ENCODE measurements around the gene ANKRD29.
A peak's percentile ranks its signal among the peaks of the same experiment; 100 is the strongest.
"Not testable (repeated sequence)": the region's sequence is repeated elsewhere in the genome, so short reads cannot be mapped to it uniquely, and the experiment has no call there.

Gene ANKRD29

DNA sequence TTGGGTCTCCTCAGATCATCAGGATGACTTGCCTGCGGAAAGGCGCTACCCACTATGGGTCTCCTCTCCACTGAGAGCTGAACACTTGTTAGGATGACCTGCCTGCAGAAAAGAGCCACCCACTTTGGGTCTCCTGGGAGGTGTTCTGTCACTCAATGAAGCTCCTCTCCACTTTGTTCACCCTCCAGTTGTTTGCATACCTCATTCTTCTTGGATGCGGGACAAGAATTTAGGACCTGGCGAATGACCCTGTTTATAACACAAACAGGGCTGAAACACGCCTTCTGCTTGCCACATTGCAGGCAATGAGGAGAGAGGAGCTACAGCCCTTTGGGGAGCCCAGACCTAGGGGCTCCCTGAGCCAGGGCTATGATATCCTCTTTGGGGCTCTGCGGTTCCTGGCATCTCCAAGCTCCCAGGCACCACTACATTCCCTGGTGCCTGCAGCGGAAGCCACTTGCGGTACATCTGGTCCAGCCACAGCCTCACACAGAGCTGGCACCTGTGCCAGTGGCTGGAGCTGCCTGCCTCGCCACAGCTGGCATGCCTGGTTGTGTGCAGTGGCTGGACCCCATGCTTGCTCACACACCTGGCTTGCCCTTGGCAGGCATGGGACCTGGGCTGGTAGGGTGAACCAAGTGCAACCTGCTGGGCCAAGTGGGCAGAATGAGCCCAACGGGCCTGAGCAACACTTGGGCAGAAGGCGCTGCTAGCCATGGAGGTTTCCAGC, 20.6 kb downstream of the ANKRD29 start:
- DNase-seq = no peak

GRCh38 chr18:23641143-23641720, 21.5 kb downstream of the ANKRD29 start:
- no peak for DNase-seq

GRCh38 chr18:23640052-23640451, 22.7 kb downstream of the ANKRD29 start:
- no peak for DNase-seq

- DNase-seq = not testable (repeated sequence)
These were observed 26.3 kb downstream of the ANKRD29 start for GRCh38 chr18:23636433-23636832.

GRCh38 chr18:23636071-23636399, 26.7 kb downstream of the ANKRD29 start:
- no peak for DNase-seq

GRCh38 chr18:23635283-23636070, 27.2 kb downstream of the ANKRD29 start:
- no peak for DNase-seq

GRCh38 chr18:23634692-23635091, 28.0 kb downstream of the ANKRD29 start:
- no peak for DNase-seq

- no peak for DNase-seq
These were observed 30.1 kb downstream of the ANKRD29 start for GRCh38 chr18:23632615-23633014.

GRCh38 chr18:23631746-23632145, 31.0 kb downstream of the ANKRD29 start:
- no peak for DNase-seq

- DNase-seq = no peak
These were observed 31.4 kb downstream of the ANKRD29 start for GRCh38 chr18:23631312-23631711.

DNA sequence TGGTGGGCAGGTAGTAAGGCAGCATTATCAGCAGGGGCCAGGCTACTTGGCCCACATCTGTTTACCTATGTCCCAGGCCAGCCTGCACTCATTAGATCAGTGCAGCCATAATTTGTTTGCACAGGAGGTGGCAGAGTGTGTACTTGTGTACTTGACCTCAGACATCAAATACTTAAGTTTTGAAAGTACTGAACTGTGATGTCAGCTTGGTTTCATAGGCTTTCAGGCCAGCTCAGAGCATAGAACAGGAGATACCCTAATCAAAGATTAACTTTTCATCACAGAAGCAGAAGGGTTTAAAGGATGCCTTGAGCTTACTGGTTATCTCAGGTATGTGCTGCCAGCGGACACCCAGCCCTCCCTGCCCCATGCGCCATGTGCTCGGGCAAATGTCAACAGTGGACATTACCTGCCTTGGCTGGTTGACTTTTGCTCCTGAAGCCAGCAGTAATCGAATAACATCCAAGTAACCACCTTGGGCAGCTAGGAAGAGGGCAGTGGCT, 33.2 kb downstream of the ANKRD29 start:
- DNase-seq = no peak

DNA sequence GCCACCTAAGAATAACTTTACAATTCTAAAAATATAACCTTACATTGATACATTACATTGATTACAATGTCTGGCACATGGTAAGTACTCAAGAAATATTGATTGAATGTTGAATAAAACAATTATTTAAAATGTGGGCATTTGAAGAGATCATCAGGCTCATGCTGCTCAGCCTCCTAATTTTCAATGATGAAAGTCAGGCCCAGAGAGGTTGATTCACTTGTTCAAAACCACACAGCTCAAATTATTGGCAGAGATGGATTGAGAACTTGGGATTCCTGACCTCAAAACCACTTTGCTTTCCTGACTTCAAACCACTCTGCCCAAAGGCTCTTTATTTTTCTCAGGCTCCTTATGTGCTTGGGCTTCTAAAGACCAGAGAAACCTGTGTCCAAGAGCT, 34.7 kb downstream of the ANKRD29 start:
- no peak for DNase-seq

- DNase-seq = no peak
These were observed 35.4 kb downstream of the ANKRD29 start for GRCh38 chr18:23627321-23627720.

GRCh38 chr18:23626451-23627279, 36.0 kb downstream of the ANKRD29 start:
- no peak for DNase-seq

DNA sequence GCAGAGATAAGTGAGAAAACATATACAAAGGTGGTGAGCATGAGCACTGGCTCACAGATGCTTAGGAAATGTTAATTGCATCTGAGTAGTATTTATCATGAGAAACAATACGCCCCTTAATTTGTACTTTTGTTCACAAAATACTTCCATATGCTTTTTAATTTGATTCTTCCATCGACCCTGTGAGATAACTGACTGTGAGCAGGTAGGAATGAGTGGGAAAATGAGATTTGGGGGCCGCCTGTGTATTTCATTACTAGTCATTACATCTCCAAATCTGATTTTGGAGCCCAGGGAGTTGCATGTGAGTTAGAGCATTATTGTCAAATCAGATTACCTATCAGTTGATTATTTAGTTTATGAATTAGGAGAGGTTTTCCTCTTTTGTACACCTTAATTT, 39.7 kb downstream of the ANKRD29 start:
- no peak for DNase-seq

- peak; percentile 21 for DNase-seq
These were observed 43.3 kb downstream of the ANKRD29 start for GRCh38 chr18:23619388-23619881.

- DNase-seq = no peak
These were observed 43.8 kb downstream of the ANKRD29 start for GRCh38 chr18:23618862-23619387.

DNA sequence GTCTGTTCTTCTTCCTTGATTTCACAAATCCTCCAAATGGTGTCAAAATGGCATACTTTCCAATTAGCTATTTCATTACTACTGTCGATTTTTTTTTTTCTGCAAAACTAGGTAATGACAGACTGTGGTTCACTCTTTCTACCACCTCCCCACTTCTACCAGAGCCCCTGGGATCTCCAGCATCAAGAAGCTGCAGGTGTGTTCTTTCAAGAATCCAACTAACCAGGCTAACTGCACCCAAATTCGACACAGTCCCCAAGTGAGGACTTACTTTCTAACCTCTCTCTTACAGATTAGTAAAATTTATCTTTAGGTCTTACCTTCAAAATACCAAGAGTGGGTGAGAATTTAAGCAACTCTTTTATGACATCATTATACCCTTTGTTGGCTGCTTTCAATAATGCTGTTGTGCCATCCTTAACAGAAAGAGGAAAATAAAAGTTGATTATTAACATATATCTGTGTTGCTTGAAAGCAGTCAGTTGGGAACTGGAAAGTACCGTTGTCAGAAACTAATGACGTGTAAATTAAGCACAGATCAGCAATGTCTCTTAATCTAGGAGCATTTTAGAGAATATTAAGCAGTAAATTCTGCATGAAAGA, 45.2 kb downstream of the ANKRD29 start:
- no peak for DNase-seq

DNA sequence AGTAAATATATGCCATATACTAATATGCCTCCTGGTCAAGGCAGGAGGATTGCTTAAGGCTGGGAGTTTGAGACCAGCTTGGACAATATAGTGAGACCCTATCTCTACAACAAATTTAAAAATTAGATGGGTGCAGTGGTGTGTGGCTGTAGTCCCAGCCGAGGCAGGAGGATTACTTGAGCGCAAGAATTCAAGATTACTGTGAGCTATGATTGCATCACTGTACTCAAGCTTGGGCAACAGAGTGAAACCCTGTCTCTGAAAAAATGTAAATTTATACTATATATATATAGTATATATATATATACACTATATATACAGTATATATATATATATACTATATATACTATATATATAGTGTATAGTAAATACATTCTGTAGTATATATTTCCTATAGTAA, 46.5 kb downstream of the ANKRD29 start:
- no peak for DNase-seq

- DNase-seq = no peak
These were observed 47.8 kb downstream of the ANKRD29 start for GRCh38 chr18:23614891-23615290.

DNA sequence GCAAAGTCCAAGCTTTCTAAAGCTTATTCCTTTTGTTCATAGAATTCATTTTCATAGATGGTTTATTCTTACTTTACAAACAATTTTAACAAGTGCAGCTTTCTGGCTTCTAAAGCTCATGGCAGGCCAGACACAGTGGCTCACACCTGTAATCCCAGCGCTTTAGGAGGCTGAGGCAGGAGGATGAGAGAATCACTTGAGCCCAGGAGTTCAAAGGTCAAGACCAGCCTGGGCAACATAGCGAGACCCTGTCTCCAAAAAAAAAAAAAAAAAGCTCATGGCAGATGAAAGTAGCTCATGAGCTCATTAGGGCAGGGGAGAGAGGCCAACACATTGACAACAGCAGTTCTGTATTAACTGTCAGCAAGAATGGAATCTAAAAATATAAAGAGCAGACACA, 48.3 kb downstream of the ANKRD29 start:
- DNase-seq = no peak

- not testable (repeated sequence) for DNase-seq
These were observed 49.6 kb downstream of the ANKRD29 start for GRCh38 chr18:23613091-23613475.

All from activated CD4-positive, alpha-beta T cell treated with anti-CD3 and anti-CD28 coated beads for 48 hours (primary cell).